GM18511 (cell line): Measurements from ENCODE around the gene C11orf86.
"Not testable (repeated sequence)": the region's sequence is repeated elsewhere in the genome, so short reads cannot be mapped to it uniquely, and the experiment has no call there.

Experiments used
- ATAC-seq: cut with Tn5 transposase; IDR thresholded peaks from one replicate; pipeline ENCODE4 v1.9.1; 2021; ENCODE audit warnings: mild to moderate bottlenecking, moderate library complexity; ENCODE audit not compliant: unreplicated experiment

Gene C11orf86, protein sequence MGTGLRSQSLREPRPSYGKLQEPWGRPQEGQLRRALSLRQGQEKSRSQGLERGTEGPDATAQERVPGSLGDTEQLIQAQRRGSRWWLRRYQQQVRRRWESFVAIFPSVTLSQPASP

DNA sequence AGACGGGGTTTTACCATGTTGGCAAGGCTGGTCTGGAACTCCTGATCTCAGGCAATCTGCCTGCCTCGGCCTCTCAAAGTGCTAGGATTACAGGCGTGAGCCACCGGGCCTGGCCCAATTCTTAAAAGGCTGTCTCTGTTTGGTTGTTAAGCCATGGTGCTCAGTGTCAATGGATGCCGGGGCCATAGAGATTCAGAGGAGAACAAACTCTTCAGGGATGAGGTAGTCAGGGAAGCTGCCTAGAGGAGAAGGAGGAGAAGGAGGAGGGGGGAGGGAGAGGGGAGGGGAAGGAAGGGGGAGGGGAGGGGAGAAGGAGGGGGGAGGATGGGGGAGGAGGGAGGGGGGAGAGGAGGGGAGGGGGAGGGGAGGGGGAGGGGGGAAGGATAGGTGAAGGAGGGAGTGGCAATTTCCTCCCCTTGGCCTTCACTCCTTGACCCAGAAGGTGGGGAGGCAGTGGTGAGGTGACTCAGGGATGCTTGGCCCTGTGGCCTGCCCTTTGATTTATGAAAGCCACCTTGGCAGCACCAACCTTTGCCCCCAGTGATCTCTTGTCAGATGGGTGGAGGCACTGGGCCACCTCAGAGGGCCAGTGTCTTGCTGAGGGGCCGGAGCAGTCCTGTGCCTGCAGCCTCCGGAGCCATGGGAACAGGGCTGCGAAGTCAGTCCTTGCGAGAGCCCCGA is at the start of gene C11orf86:
C11orf86 (plus strand) TSS at position 581 of the 681 bp plus-strand sequence; CDS start at position 640, 59 bp downstream.
- ATAC-seq = no peak

DNA sequence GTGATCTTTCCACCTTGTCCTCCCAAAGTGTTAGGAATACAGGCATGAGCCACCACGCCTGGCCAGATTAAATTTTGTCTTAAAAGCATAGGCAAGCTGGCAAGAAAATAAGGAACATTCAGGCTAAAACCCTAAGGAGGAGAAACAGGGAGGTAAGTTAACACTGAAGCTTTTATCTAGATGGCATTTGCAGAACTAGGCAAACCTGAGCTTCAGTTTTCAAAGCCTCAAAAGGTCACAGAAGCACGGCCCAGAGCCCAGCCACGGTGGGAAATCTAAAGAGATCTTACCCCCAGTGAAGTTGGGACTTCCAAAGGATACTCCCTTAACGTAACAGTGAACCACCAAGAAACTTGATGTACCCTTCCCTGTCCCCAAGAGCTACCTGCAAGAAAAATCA is 45.4 kb upstream of the C11orf86 start:
- ATAC-seq = no peak

DNA sequence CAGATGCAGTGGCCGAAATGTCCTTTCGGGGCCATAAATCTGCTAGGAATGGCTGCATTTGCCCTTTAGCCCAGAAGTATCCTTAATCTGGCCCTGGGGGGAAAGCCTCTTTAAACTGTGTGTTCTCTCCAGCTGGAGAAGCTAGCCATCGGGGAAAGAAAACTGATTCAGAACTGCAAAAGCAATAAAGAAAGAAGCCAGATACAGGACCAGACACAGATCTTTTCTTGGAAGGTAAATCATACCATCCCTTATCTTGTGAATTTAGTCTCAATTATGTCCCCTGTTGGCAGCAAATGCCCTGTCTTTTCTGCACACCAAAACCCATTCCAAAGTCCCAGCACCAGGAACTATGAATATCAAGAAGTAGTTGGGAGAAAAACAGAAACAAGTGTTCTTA is 42.6 kb upstream of the C11orf86 start:
- ATAC-seq = no peak

DNA sequence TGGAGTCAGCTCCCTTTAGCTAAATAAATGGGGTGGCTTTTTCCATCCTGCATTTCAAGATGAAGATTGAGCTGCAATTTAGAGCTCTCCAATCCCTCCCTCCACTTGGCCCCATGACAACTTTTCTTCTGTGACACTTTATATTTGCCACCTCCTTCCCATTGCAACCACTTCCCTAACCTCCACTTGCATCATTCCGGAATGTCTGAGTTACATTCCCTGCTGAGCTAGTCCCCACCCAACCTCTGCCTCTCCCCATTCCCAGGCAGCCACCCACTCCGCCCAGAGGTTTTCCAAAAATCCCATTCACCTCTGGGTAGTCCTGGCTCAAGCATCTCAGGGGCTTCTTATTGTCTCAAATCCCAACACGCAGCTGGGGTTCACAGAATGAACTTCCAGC is 41.6 kb upstream of the C11orf86 start:
- ATAC-seq = no peak

- no peak for ATAC-seq
Measured at GRCh38 chr11:66934950-66935779, 39.9 kb upstream of the C11orf86 start.

DNA sequence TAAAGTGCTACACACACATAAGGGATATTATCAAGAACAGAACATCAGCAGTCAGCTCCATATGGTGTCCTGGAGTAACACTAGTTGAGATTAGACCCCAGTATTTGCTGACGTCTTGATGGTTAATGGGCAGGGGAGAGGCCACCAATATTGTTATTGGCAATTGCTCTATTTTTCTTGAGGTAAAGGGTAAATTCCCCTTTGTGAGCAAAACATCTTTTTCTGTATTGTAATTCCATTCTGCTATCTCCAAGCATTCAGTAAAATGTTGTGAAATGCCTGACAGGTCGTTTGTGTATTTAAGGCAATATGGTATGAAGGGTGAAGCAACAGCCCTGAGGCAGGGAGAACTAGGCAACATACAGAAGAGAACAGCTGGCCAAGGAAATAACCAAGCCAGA is 38.8 kb upstream of the C11orf86 start:
- no peak for ATAC-seq

- no peak for ATAC-seq
Measured at GRCh38 chr11:66937193-66937733, 37.8 kb upstream of the C11orf86 start.

DNA sequence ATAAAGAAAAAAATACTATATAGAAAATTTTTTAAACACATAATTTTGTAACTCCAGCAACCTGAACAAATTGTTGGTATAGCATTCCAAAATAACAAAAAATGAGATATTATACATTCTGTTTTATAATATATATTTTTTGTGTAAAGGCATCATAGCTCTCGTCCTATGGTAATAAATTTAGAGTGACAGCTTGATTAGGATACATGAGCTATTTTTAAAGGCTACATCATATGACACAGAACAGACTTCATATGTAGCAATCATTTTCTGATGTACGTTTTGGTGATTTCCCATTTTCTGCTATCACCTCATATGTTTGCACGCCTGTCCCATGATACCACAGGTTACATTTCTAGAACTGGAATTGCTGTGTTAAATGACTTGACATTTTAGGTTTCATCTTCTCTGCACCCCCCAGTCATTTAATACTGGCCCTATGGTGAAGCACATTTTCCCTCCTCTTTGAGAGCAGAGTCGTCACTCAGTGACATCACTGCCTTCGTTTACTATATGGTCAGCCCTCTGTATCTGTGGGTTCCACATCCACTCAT is 36.4 kb upstream of the C11orf86 start:
- no peak for ATAC-seq

DNA sequence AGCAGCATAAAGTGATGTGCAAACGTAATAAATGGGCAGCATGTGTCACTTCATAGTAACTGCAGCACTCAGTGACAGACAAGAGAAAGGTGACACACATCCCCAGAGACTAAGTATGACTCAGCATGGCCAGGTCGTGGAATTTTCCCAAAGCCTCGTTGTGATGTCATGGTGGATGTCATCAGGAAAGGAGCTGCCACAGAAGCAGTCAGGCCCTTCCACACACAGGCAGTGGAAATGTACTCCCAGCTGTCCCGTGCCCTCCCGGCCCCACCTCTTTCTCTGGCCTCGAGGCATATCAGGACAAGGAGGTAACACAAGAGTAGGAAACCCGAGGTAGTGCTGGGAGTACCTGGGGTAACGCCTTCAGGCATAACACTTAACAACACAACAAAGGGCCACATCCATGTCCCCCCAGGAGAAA is 25.0 kb upstream of the C11orf86 start:
- no peak for ATAC-seq

DNA sequence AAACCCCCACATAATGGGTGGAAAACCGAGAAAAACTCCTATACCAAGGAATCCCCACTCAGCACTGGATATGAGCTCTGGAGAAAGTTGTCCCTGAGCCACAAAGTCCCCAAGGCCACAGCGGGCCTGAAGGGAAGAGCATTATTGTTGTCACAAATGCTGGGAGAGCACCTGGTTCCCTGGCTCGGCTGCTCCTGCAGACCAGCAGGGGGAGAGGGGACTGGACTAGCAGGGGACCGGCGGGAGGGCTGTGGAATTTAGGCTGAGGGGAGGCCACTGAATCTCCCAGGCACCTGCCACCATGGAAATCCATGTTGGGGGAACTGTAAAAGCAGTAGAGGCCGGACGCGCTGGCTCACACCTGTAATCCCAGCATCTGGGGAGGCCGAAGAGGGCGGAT is 24.0 kb upstream of the C11orf86 start:
- ATAC-seq = no peak

- ATAC-seq = no peak
Measured at GRCh38 chr11:66951927-66952337, 23.2 kb upstream of the C11orf86 start.

DNA sequence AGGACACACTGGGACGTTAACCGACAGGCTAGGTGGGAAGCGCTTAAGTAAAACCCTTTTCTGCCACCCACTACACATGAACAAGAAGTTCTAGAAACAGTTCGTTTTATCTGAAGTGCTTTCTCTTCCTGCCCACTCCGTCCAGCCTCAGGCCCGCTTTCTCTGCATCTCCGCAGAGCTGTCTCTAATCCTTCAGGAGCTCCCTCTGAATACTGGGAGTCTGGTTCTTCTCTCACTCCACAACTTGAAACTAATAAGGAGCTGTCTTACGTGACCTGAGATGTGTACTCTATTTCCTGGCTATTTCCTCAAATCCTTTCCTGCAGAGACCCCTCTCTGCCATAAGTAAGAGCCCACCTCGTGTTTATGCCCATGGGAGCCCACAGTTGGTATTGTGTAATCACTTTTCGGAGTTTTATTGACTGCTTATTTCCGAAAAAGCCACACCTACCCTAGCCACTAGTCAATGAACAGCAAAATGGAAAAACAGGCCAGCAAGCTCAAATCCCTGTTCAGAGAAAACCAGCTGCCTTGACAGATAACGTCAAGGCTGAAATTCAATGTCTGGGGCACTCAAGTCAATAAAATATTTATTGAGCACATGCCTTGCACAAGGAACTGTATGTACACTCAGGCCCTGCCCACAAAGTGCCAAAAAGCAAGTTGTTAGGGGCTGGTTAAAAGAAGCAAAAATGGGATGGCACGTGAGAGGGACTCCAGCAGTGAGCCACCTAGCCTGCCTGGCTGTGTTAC is 21.8 kb upstream of the C11orf86 start:
- ATAC-seq = no peak

GRCh38 chr11:66956689-66957290 is 18.3 kb upstream of the C11orf86 start:
- no peak for ATAC-seq

- peak; percentile 19 for ATAC-seq
Measured at GRCh38 chr11:66957971-66958231, 17.2 kb upstream of the C11orf86 start.

- ATAC-seq = peak; percentile 97
Measured at GRCh38 chr11:66958232-66958955, 16.7 kb upstream of the C11orf86 start, which contains the start of gene PC. TSS of gene PC (minus strand) at chr11:66958383. CDS start at chr11:66872159, 86,224 bp downstream.

DNA sequence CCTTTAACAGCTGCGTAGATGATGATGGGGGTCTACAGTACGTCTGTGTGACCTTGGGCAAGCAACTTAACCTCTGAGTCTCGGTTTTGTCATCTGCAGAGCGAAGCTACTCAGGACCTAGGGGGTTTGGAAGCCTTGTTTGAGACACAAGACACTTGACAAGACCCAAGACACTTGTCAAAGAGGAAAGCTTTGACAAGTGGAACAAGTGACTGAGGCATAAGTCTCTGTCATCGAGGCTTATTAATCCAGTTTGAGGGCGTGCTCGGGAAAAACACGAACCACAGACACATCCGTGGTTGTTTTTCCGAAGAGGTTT is 16.2 kb upstream of the C11orf86 start:
- no peak for ATAC-seq

- ATAC-seq = not testable (repeated sequence)
Measured at GRCh38 chr11:66961691-66962213, 13.4 kb upstream of the C11orf86 start.

- no peak for ATAC-seq
Measured at GRCh38 chr11:66962247-66962646, 12.9 kb upstream of the C11orf86 start.

DNA sequence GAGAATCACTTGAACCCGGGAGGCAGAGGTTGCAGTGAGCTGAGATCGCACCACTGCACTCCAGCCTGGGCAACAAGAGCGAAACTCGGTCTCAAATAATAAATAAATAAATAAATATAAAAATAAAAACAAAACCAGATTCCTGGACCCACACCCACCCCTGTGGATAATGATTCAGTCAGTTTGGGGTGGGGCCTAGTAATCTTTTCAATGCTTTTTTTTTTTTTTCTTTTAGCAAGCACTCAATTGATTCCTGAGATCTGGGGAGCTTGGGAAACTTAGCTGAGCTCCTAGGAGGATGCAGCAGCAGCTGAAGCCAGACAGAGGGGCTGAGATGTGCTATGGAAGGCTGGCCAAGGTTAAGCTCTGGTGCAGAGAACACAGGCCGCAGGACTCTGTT is 12.3 kb upstream of the C11orf86 start:
- ATAC-seq = no peak

DNA sequence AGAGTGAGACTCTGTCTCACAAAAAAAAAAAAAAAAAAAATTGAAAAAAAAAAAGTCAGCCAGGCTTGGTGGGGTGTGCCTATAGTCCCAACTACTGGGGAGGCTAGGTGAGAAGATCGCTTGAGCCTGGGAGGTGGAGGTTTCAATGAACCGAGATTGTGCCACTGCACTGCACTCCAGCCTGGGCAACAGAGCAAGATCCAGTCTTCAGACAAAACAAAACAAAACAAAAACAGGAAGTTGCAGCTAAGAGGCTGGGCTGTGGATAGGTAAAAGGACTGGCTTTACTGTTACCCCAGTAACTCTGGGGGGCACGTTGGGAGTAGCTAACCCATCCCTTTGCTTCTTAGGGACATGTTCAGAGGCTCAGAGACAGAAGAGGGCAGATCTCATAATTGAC is 10.6 kb upstream of the C11orf86 start:
- no peak for ATAC-seq
